ENCODE measurements around the gene CETP.

Gene CETP

GRCh38 chr16:57012353-57012752 is 50.6 kb downstream of the CETP start:
- Histone ChIP-seq H3K36me3 (ENCODE audit: insufficient read depth) (no peaks in the 10 kb centered on the region), H3K27me3 (ENCODE audit: insufficient read depth, low read depth) (no peaks in the 10 kb centered on the region), H3K4me3 (IDR thresholded peaks at IDR 0.05; ENCODE audit: insufficient read depth, low read depth, low read length) (no peak overlapping the region), H3K79me2 (ENCODE audit: insufficient read depth, low read depth) (no peaks in the 10 kb centered on the region), H3K27ac (no peak overlapping the region), H3K4me2 (no peak overlapping the region), H2AFZ (ENCODE audit: low read depth) (no peak overlapping the region), H3K9ac (no peak overlapping the region), H3K4me1 (ENCODE audit: low read depth, poor library complexity, severe bottlenecking) (peaks cover 29% of the 10 kb centered on the region), H4K20me1 (ENCODE audit: insufficient read depth) (no peaks in the 10 kb centered on the region)
- no peak for TF ChIP-seq CTCF (conservative IDR thresholded peaks at IDR 0.05; ENCODE audit: low read depth, low read length)

GRCh38 chr16:57013229-57013628 is 51.5 kb downstream of the CETP start:
- H3K27ac ChIP-seq: no peak overlapping the region; the same call in 1 of the 2 replicates
- 0 out of 2 replicates have a peak overlapping the region, but pooled peaks have one; percentile 70 for H3K4me2 ChIP-seq
- no peak overlapping the region for H2AFZ ChIP-seq (ENCODE audit: low read depth)
- H3K36me3 ChIP-seq (ENCODE audit: insufficient read depth): no peaks in the 10 kb centered on the region
- H3K27me3 ChIP-seq (ENCODE audit: insufficient read depth, low read depth): no peaks in the 10 kb centered on the region
- no peak overlapping the region for H3K9ac ChIP-seq
- no peak overlapping the region for H3K4me3 ChIP-seq (IDR thresholded peaks at IDR 0.05; ENCODE audit: insufficient read depth, low read depth, low read length)
- peaks cover 29% of the 10 kb centered on the region for H3K4me1 ChIP-seq (ENCODE audit: low read depth, poor library complexity, severe bottlenecking)
- no peaks in the 10 kb centered on the region for H4K20me1 ChIP-seq (ENCODE audit: insufficient read depth)
- no peaks in the 10 kb centered on the region for H3K79me2 ChIP-seq (ENCODE audit: insufficient read depth, low read depth)
- no peak for TF ChIP-seq CTCF (conservative IDR thresholded peaks at IDR 0.05; ENCODE audit: low read depth, low read length)

GRCh38 chr16:57013902-57014301 is 52.2 kb downstream of the CETP start:
- peak overlapping the region; percentile 70 for H3K4me2 ChIP-seq
- H3K27me3 ChIP-seq (ENCODE audit: insufficient read depth, low read depth): no peaks in the 10 kb centered on the region
- no peaks in the 10 kb centered on the region for H4K20me1 ChIP-seq (ENCODE audit: insufficient read depth)
- H3K4me1 ChIP-seq (ENCODE audit: low read depth, poor library complexity, severe bottlenecking): peaks cover 29% of the 10 kb centered on the region
- no peak overlapping the region for H3K4me3 ChIP-seq (IDR thresholded peaks at IDR 0.05; ENCODE audit: insufficient read depth, low read depth, low read length)
- no peak for TF ChIP-seq CTCF (conservative IDR thresholded peaks at IDR 0.05; ENCODE audit: low read depth, low read length)
- H3K79me2 ChIP-seq (ENCODE audit: insufficient read depth, low read depth): no peaks in the 10 kb centered on the region
- H2AFZ ChIP-seq (ENCODE audit: low read depth): no peak overlapping the region
- peak overlapping the region; percentile 15; the same call in 1 of the 2 replicates for H3K9ac ChIP-seq
- H3K27ac ChIP-seq: peak overlapping the region; percentile 53
- H3K36me3 ChIP-seq (ENCODE audit: insufficient read depth): no peaks in the 10 kb centered on the region

GRCh38 chr16:57016301-57016700 is 54.6 kb downstream of the CETP start:
- Histone ChIP-seq H3K4me3 (IDR thresholded peaks at IDR 0.05; ENCODE audit: insufficient read depth, low read depth, low read length) (no peak overlapping the region), H3K27me3 (ENCODE audit: insufficient read depth, low read depth) (no peaks in the 10 kb centered on the region), H2AFZ (ENCODE audit: low read depth) (no peak overlapping the region), H4K20me1 (ENCODE audit: insufficient read depth) (no peaks in the 10 kb centered on the region), H3K4me2 (no peak overlapping the region), H3K27ac (no peak overlapping the region), H3K36me3 (ENCODE audit: insufficient read depth) (no peaks in the 10 kb centered on the region), H3K79me2 (ENCODE audit: insufficient read depth, low read depth) (no peaks in the 10 kb centered on the region), H3K9ac (no peak overlapping the region), H3K4me1 (ENCODE audit: low read depth, poor library complexity, severe bottlenecking) (peaks cover 29% of the 10 kb centered on the region)
- TF ChIP-seq CTCF (conservative IDR thresholded peaks at IDR 0.05; ENCODE audit: low read depth, low read length): no peak
